PC-9 (cell line): ENCODE measurements around the gene ZDHHC19. TPM values are rescaled to one million over a fixed set of nuclear protein-coding genes. Genes with fewer than 3 reads are reported as not detected.

ENCODE experiments used
- BruUV-seq: library from RNA; stranded (reverse); fragments of 400-500 nt; replicated peaks from 2 replicates; lab custom pipeline; 2021; lab: Mats Ljungman, UMichigan
- CTCF ChIA-PET: fragments of 300-600 bp; sonication (Branson Sonifier 250); formaldehyde crosslinking; loops from one replicate; lab custom pipeline; 2022; ENCODE audit warnings: antibody characterized with exemption; lab: Charles Lee
- POLR2A ChIA-PET: fragments of 300-600 bp; sonication (Branson Sonifier 250); formaldehyde crosslinking; loops from one replicate; lab custom pipeline; 2022; ENCODE audit warnings: antibody characterized with exemption; ENCODE audit not compliant: unreplicated experiment; lab: Charles Lee
- DNase-seq, 2 experiments: peaks; one replicate each; pipeline versions ENCODE4 v3.0.0 to v3.0.0-alpha.2; 2015 to 2022; ENCODE audit warnings: mixed read lengths in 1 of 2
- H2AFZ ChIP-seq: fragments of 200-600 bp; sonication (generic); 2 replicates; pipeline ENCODE4 v1.8.1; 2017; ENCODE audit warnings: antibody characterized with exemption
- H3F3A ChIP-seq: fragments of 200-600 bp; sonication (generic); 2 replicates; pipeline ENCODE4 v1.8.1; 2017; ENCODE audit warnings: antibody characterized with exemption, mild to moderate bottlenecking, low read depth; ENCODE audit not compliant: insufficient read depth
- H3K27ac ChIP-seq: fragments of 200-600 bp; sonication (generic); 2 replicates; pipeline ENCODE4 v1.6.1; 2016; ENCODE audit warnings: mixed run types
- H3K27me3 ChIP-seq: fragments of 200-600 bp; sonication (generic); 2 replicates; pipeline ENCODE4 v1.6.1; 2016; ENCODE audit warnings: low read depth, mixed run types; ENCODE audit not compliant: insufficient read depth
- H3K36me3 ChIP-seq: fragments of 200-600 bp; sonication (generic); 2 replicates; pipeline ENCODE4 v1.6.1; 2016; ENCODE audit warnings: low read depth, mixed run types
- H3K4me1 ChIP-seq: fragments of 200-600 bp; sonication (generic); replicated peaks from 2 replicates; pipeline ENCODE4 v1.6.1; 2016; ENCODE audit warnings: mixed run types; ENCODE audit not compliant: insufficient read depth
- H3K4me2 ChIP-seq: fragments of 200-600 bp; sonication (generic); 2 replicates; pipeline ENCODE4 v1.6.1; 2017; ENCODE audit warnings: mixed run types
- H3K4me3 ChIP-seq: fragments of 200-600 bp; sonication (generic); 2 replicates; pipeline ENCODE4 v1.6.1; 2016; ENCODE audit warnings: mixed run types
- H3K79me2 ChIP-seq: fragments of 200-600 bp; sonication (generic); 2 replicates; pipeline ENCODE4 v1.6.1; 2017; ENCODE audit warnings: low read depth, mixed run types
- H3K9me2 ChIP-seq: fragments of 200-600 bp; sonication (generic); 2 replicates; pipeline ENCODE4 v1.8.1; 2017; ENCODE audit warnings: mild to moderate bottlenecking; ENCODE audit not compliant: insufficient read depth
- H3K9me3 ChIP-seq: fragments of 200-600 bp; sonication (generic); 2 replicates; pipeline ENCODE4 v1.8.1; 2016; ENCODE audit warnings: low read depth; ENCODE audit not compliant: insufficient read depth
- H4K20me1 ChIP-seq: fragments of 200-600 bp; sonication (generic); 2 replicates; pipeline ENCODE4 v1.8.1; 2017; ENCODE audit not compliant: insufficient read depth
- CTCF ChIP-seq: fragments of 200-600 bp; sonication (generic); conservative IDR thresholded peaks from 2 replicates; pipeline ENCODE4 v1.6.1; 2017; ENCODE audit warnings: mixed run types, antibody characterized with exemption, mild to moderate bottlenecking, moderate library complexity
- EZH2 ChIP-seq: fragments of 200-600 bp; sonication (generic); IDR thresholded peaks from 2 replicates; pipeline ENCODE4 v1.8.0; 2017; ENCODE audit warnings: antibody characterized with exemption, low read depth
- intact Hi-C: fragments of 100-400 bp; cut with micrococcal nuclease; formaldehyde crosslinking; loops from one replicate; pipeline ENCODE4 v1.10.0; 2022; ENCODE audit not compliant: unreplicated experiment
- total RNA-seq: library from RNA; stranded (reverse); gene quantifications from 2 replicates; pipeline ENCODE4 v1.2.3, GENCODE V29; 2021

ZDHHC19 gene
- total RNA-seq, 1 experiment from 2014 or later, result not detected

GRCh38 chr3:196159952-196160804 is 51.0 kb downstream of the ZDHHC19 start:
- H2AFZ ChIP-seq, result 0 out of 2 replicates have a peak overlapping the region, but pooled peaks have one; percentile 9
- H4K20me1 ChIP-seq, result no peaks in the 10 kb centered on the region
- POLR2A ChIA-PET, result interaction anchor here (0.5 kb wide), 2 partner anchors 98 to 421 kb away, joined by 4 to 5 read pairs; no protein-coding TSS in a partner anchor
- no peaks in the 10 kb centered on the region for H3K9me3 ChIP-seq
- no peaks in the 10 kb centered on the region for H3K36me3 ChIP-seq
- CTCF ChIA-PET, result no interaction called here
- no peaks in the 10 kb centered on the region for H3K9me2 ChIP-seq
- H3K4me2 ChIP-seq, result no peak overlapping the region
- peaks cover 25% of the 10 kb centered on the region for H3F3A ChIP-seq
- peaks cover 33% of the 10 kb centered on the region for H3K4me1 ChIP-seq
- no peaks in the 10 kb centered on the region for H3K27me3 ChIP-seq
- H3K79me2 ChIP-seq, result no peaks in the 10 kb centered on the region
- H3K27ac ChIP-seq, result 0 out of 2 replicates have a peak overlapping the region, but pooled peaks have one; percentile 15
- intact Hi-C loops, result no loop called here
- DNase-seq, result peak in 1 of 2 experiments; percentile 58
- H3K4me3 ChIP-seq, result no peak overlapping the region
- TF ChIP-seq EZH2 (no peak), CTCF (no peak)
- no TSS peak for BruUV-seq

DNA sequence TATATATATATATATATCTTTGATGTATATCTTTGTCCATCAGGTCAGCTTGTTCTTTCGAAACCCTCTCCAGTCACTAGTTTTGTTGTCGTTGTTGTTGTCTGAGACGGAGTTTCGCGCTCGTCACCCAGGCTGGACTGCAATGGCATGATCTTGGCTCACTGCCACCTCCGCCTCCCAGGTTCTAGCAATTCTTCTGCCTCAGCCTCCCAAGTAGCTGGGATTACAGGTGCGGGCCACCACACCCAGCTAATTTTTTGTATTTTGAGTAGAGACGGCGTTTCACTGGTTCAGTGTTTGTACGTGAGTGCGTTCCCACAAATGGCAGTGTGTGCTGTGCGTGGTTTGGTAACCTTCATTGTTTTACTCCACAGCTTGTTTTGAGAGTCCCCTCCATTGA is 51.7 kb downstream of the ZDHHC19 start:
- no peak overlapping the region for H2AFZ ChIP-seq
- no peaks in the 10 kb centered on the region for H3K9me3 ChIP-seq
- H3K4me2 ChIP-seq, result no peak overlapping the region
- no peaks in the 10 kb centered on the region for H3K36me3 ChIP-seq
- intact Hi-C loops, result no loop called here
- H3K27me3 ChIP-seq, result no peaks in the 10 kb centered on the region
- H3K27ac ChIP-seq, result no peak overlapping the region
- CTCF ChIA-PET, result no interaction called here
- no peaks in the 10 kb centered on the region for H4K20me1 ChIP-seq
- no peaks in the 10 kb centered on the region for H3K9me2 ChIP-seq
- no TSS peak for BruUV-seq
- no peaks in the 10 kb centered on the region for H3K79me2 ChIP-seq
- H3F3A ChIP-seq, result peaks cover 22% of the 10 kb centered on the region
- H3K4me3 ChIP-seq, result no peak overlapping the region
- POLR2A ChIA-PET, result interaction anchor here (0.5 kb wide), 1 partner anchor 421 kb away, joined by 5 read pairs; no protein-coding TSS in a partner anchor
- DNase-seq, result no peak
- TF ChIP-seq CTCF (no peak), EZH2 (no peak)
- H3K4me1 ChIP-seq, result peaks cover 32% of the 10 kb centered on the region

DNA sequence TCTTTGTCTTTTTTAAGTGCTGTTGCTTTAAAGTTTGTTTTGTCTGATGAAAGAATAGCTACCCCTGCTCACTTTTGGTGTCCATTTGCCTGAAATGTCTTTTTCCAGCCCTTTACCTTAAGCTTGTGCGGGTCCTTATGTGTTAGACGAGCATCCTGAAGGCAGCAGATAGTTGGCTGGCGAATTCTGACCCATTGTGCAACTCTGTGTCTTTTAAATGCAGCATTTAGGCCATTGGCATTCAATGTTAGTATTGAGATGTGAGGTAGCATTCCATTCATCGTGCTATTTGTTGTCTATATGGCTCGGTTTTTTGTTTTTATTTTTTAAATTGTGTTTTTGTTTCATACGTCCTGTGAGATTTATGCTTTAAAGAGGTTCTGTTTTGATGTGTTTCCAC is 55.0 kb downstream of the ZDHHC19 start:
- Histone ChIP-seq H3K9me2 (no peaks in the 10 kb centered on the region), H3F3A (peaks cover 7% of the 10 kb centered on the region), H3K79me2 (no peaks in the 10 kb centered on the region), H3K4me3 (no peak overlapping the region), H3K36me3 (no peaks in the 10 kb centered on the region), H4K20me1 (no peaks in the 10 kb centered on the region), H3K4me1 (peaks cover 14% of the 10 kb centered on the region), H3K27ac (no peak overlapping the region), H2AFZ (no peak overlapping the region), H3K27me3 (no peaks in the 10 kb centered on the region), H3K4me2 (no peak overlapping the region), H3K9me3 (peaks cover 3% of the 10 kb centered on the region; the same call in 1 of the 2 replicates)
- ChIA-PET POLR2A (no interaction called here), CTCF (no interaction called here)
- no TSS peak for BruUV-seq
- no peak for DNase-seq
- intact Hi-C loops, result no loop called here
- TF ChIP-seq CTCF, result no peak
- TF ChIP-seq EZH2, result no peak
